Renal cortical epithelial cell (primary cell): ENCODE measurements around the gene NECAB3. TPM values are rescaled to one million over a fixed set of nuclear protein-coding genes. Genes with fewer than 3 reads are reported as not detected.

ENCODE experiments used
- DNase-seq: peaks from one replicate; pipeline ENCODE4 v3.0.0-alpha.2; 2011; ENCODE audit warnings: low read depth
- total RNA-seq: library from RNA; depleted of rRNA; stranded (reverse); fragments of >200 nt; gene quantifications from 2 replicates; pipeline ENCODE4 v1.2.3, GENCODE V29; 2014

Gene NECAB3
- total RNA-seq, 1 donor from 2014 or later, result 29.8 TPM

DNA sequence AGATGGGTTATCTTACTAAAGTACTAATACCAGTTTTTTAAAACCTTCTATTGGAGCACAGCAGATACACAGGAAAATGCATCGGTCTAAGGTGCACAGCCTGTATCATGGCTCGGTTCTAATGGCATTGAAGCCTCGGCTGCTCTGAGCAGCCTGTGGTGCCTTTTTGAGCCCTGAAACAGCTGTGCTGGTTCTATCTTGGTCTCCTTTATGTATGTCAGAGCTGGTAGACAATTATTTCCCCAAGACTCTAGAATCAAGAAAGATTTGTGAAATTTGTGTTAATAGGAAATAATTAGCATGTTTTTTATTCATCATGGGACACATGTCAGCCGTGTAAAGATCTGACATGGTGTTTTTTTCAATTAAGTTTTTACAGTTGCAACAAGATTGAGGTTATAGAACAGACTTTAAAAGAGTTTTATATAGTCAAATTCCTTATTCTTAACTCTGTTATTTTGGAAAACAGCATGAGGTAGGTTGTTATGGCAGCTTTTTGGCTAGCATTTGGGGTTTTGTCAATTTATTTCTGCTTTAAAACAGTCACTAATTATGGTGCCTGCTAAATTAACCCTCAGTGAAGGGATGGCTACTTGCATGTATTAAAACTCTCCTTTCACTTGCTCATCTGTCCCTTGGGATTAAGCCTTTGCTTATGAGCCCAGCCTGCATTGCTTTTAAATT is 52.4 kb downstream of the NECAB3 start:
- DNase-seq, result no peak

DNA sequence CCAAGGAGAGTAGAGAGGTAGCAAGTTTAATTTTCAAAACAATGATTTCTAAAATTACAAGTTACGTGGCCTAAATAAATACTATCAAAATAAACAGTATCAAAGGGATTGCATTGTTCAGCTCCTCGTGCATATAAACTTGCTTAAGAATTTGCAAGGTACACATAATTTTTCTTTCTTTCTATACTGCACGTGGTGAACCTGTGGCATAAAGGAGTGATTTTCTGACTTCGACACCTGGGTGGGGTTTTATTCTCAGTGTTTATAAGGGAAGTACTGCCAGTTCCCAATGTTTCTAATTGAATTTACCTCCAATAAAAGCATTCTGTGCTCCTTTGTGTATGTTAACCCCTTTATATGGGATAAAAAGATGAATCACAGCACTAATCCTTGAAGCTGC is 62.2 kb downstream of the NECAB3 start:
- DNase-seq, result no peak

DNA sequence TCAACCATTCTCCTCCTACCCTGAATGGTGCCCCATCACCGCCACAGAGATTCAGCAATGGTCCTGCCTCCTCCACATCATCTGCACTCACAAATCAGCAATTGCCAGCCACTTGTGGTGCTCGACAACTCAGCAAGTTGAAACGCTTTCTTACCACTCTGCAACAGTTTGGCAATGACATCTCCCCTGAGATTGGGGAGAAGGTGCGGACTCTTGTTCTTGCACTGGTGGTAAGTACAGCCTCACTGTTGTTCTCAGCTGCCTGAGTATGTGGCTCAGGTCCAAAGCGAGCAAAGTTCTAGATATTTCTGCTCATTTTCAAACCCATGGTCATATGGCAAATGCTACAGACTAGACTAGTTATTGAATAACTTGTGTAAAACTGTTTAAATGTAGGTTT is 63.1 kb downstream of the NECAB3 start:
- no peak for DNase-seq

DNA sequence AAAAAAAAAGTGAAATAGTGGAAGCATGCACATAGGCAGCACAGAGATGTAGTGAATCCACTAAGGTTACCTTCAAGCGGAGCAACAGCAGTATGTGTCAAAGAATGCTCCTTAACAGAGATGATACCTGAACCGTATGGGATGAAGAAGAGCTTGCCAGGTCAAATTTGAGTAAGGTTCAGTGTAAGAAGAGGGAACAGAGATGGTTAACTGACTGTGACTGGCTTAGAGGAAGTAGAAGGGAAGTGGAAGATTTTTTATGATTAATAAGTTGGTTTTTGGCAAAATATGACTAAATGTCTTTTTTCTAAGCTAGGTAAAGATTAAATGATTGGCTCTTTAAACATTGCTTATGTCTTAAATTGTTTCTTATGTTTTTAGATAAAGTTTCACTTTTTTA is 64.7 kb downstream of the NECAB3 start:
- no peak for DNase-seq

Other genes with a start within 250 kb of the NECAB3 start
- gene SNTA1, start 230.7 kb downstream of the NECAB3 start, total RNA-seq, result 11.0 and 17.0 TPM in 2 replicates
- gene CBFA2T2, start 184.3 kb downstream of the NECAB3 start, total RNA-seq, result 4.7 and 13.6 TPM in 2 replicates
- 0.35 TPM in 1 of 2 replicates, not detected in the other for gene C20orf144, start 12.1 kb downstream of the NECAB3 start, total RNA-seq
- gene ACTL10, start 7.5 kb downstream of the NECAB3 start, total RNA-seq, result 2.8 and 4.2 TPM in 2 replicates
- 0.89 and 4.3 TPM in 2 replicates for gene E2F1, start 12.0 kb upstream of the NECAB3 start, total RNA-seq
- 2.3 and 6.3 TPM in 2 replicates for gene PXMP4, start 45.9 kb upstream of the NECAB3 start, total RNA-seq
- 0.52 and 2.1 TPM in 2 replicates for gene ZNF341, start 57.6 kb upstream of the NECAB3 start, total RNA-seq
- gene CHMP4B, start 136.9 kb upstream of the NECAB3 start, total RNA-seq, result 46.4 and 93.4 TPM in 2 replicates